A549 treated with DMSO at 1 μM for 4 hours (cell line): ENCODE data around the gene ADGRL1. TPM values are rescaled to one million over a fixed set of nuclear protein-coding genes. Genes with fewer than 3 reads are reported as not detected.

Source experiments
- total RNA-seq: library from RNA; stranded (reverse); fragments of 200-300 nt; extraction: Qiagen RNA extraction; gene quantifications from 5 replicates; pipeline ENCODE4 v1.2.3, GENCODE V29; 2022; ENCODE audit warnings: low read depth

Gene ADGRL1
- 2.2 to 3.6 TPM (median 3.3 TPM) in 5 replicates for total RNA-seq

GRCh38 chr19:14205452-14206287 lies at the start of gene ADGRL1:
Gene ADGRL1 (minus strand): TSS chr19:14206169. CDS start chr19:14183602, 22,567 bp downstream.

GRCh38 chr19:14136509-14137281 lies 69.3 kb downstream of the ADGRL1 start, which contains the start of gene ASF1B:
Gene ASF1B (minus strand): TSS chr19:14136589. CDS start chr19:14136456, 133 bp downstream.

GRCh38 chr19:14117668-14118164 lies 88.3 kb downstream of the ADGRL1 start, which contains the start of gene PRKACA:
Gene PRKACA (minus strand): TSS chr19:14117762. CDS start chr19:14117547, 215 bp downstream.

Other genes starting within 250 kb of the ADGRL1 start
- gene RFX1, start 199.8 kb downstream of the ADGRL1 start, total RNA-seq = 4.2 to 7.2 TPM (median 5.7 TPM) in 5 replicates
- not detected in 5 replicates for gene RLN3, start 178.0 kb downstream of the ADGRL1 start, total RNA-seq
- 9.0 to 12.6 TPM (median 11.6 TPM) in 5 replicates for gene IL27RA, start 174.4 kb downstream of the ADGRL1 start, total RNA-seq
- gene PALM3, start 144.1 kb downstream of the ADGRL1 start, total RNA-seq = 1.8 to 2.5 TPM (median 2.0 TPM) in 5 replicates
- gene MISP3, start 133.4 kb downstream of the ADGRL1 start, total RNA-seq = 3.4 to 3.6 TPM (median 3.6 TPM) in 5 replicates
- not detected in 5 replicates for gene C19orf67, start 120.4 kb downstream of the ADGRL1 start, total RNA-seq
- gene SAMD1, start 115.4 kb downstream of the ADGRL1 start, total RNA-seq = 32.8 to 49.0 TPM (median 43.8 TPM) in 5 replicates
- 33.2 to 37.4 TPM (median 37.2 TPM) in 5 replicates for gene PRKACA, start 88.4 kb downstream of the ADGRL1 start, total RNA-seq
- gene ASF1B, start 69.6 kb downstream of the ADGRL1 start, total RNA-seq = 30.6 to 36.4 TPM (median 33.9 TPM) in 5 replicates
- 79.9 to 88.2 TPM (median 82.0 TPM) in 5 replicates for gene ADGRE5, start 175.3 kb upstream of the ADGRL1 start, total RNA-seq
- gene DDX39A, start 213.2 kb upstream of the ADGRL1 start, total RNA-seq = 113 to 135 TPM (median 124 TPM) in 5 replicates
- 58.9 to 70.7 TPM (median 60.6 TPM) in 5 replicates for gene PKN1, start 227.1 kb upstream of the ADGRL1 start, total RNA-seq